Gastroesophageal sphincter (tissue), 3 donors: ENCODE data around the gene DPYSL4.

Experiments used
- EP300 ChIP-seq: sonication (generic); formaldehyde crosslinking; IDR thresholded peaks from one replicate; pipeline ENCODE4 v1.6.1; 2017; ENCODE audit warnings: antibody characterized with exemption, mild to moderate bottlenecking
- POLR2A ChIP-seq, 2 donors: fragments of 450-650 bp; IDR thresholded peaks; one replicate each; pipeline ENCODE4 v1.6.1; 2017; ENCODE audit warnings: antibody characterized with exemption in 2 of 2, mild to moderate bottlenecking in 2 of 2, moderate library complexity in 1 of 2
- POLR2AphosphoS5 ChIP-seq: sonication (generic); formaldehyde crosslinking; IDR thresholded peaks from one replicate; pipeline ENCODE4 v1.6.1; 2017; ENCODE audit warnings: antibody characterized with exemption
- TF ChIP-seq, protein P1 (sequence below), 4 experiments: fragments of 200-600 bp in 2 of 4; fragments of 450-650 bp in 2 of 4; sonication (generic) in 1 of 4; IDR thresholded peaks; one replicate each; pipeline ENCODE4 v1.5.1; 2017 to 2019; ENCODE audit warnings: antibody characterized with exemption in 4 of 4, mild to moderate bottlenecking in 2 of 4, moderate library complexity in 2 of 4

DNA sequence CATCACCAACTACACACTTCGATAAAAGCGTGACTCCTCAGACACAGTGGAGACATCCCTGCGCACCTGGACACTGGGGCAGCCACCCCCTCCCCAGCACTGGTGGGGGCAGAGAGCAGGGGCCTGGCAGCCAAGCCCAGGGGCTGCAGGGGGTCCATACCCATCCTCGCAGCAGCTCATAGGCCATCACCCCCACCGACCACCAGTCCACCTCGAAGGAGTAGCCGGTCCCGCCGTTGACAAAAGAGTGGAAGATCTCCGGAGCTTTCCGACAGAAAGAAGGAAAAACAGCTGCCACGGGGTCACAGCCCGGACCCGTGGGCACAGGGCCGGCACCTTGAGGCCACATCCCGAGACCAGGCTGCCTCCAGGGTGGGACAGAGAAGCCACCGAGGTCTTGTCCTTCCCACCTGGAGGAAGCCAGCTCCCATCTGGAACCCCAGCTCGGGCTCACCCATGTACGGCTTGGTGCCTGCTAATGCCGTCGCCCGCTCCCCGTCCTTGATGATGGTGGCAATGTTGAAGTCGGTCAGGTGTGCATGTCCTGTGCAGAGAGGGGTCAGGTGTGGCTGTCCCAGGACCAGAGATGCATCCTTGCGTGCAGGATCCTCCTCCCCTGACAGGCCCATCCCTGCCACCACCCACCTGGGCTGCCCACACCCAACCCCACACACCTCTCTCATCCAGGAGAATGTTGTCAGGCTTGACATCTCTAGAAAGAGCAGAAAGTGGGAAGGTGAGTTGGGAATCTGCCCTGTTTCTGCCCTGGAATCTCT is 38.5 kb downstream of the DPYSL4 start:
- TF ChIP-seq, protein P1, sequence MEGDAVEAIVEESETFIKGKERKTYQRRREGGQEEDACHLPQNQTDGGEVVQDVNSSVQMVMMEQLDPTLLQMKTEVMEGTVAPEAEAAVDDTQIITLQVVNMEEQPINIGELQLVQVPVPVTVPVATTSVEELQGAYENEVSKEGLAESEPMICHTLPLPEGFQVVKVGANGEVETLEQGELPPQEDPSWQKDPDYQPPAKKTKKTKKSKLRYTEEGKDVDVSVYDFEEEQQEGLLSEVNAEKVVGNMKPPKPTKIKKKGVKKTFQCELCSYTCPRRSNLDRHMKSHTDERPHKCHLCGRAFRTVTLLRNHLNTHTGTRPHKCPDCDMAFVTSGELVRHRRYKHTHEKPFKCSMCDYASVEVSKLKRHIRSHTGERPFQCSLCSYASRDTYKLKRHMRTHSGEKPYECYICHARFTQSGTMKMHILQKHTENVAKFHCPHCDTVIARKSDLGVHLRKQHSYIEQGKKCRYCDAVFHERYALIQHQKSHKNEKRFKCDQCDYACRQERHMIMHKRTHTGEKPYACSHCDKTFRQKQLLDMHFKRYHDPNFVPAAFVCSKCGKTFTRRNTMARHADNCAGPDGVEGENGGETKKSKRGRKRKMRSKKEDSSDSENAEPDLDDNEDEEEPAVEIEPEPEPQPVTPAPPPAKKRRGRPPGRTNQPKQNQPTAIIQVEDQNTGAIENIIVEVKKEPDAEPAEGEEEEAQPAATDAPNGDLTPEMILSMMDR (IDR thresholded peaks at IDR 0.05): no peak
- TF ChIP-seq POLR2AphosphoS5: no peak
- TF ChIP-seq EP300: no peak
- TF ChIP-seq POLR2A (IDR thresholded peaks at IDR 0.05): no peak
